H1 (cell line): ENCODE measurements around the gene PRSS23.

Experiments used
- ATF2 ChIP-seq: IDR thresholded peaks from 2 replicates; pipeline ENCODE4 v1.6.1; 2012; ENCODE audit warnings: low read length, inconsistent platforms
- BACH1 ChIP-seq: IDR thresholded peaks from 2 replicates; pipeline ENCODE4 v1.6.1; 2012; ENCODE audit warnings: low read length, improper control_type of control experiment
- CHD2 ChIP-seq: IDR thresholded peaks from 2 replicates; pipeline ENCODE4 v1.6.1; 2012; ENCODE audit warnings: low read length, improper control_type of control experiment
- CTBP2 ChIP-seq: IDR thresholded peaks from 2 replicates; pipeline ENCODE4 v1.7.0; 2011; ENCODE audit warnings: borderline replicate concordance, mild to moderate bottlenecking, moderate library complexity, mixed read lengths, low read length; ENCODE audit not compliant: insufficient read depth, insufficient read length
- CTCF ChIP-seq, 3 experiments: IDR thresholded peaks; 1 replicate in 2 of 3; 2 replicates in 1 of 3; pipeline versions ENCODE4 v1.5.1 to v1.6.1; 2011; ENCODE audit warnings: low read length in 3 of 3, mild to moderate bottlenecking in 3 of 3, inconsistent platforms in 2 of 3, low read depth in 1 of 3, moderate library complexity in 1 of 3; ENCODE audit not compliant: insufficient read depth in 1 of 3; ENCODE audit errors: control extremely low read depth in 1 of 3
- HDAC2 ChIP-seq, 2 experiments: fragments of 300-600 bp in 1 of 2; sonication (generic) in 1 of 2; IDR thresholded peaks; 2 replicates each; pipeline ENCODE4 v1.6.1; 2011 to 2012; ENCODE audit warnings: low read depth in 2 of 2, low read length in 2 of 2, mild to moderate bottlenecking in 2 of 2, moderate library complexity in 2 of 2, borderline replicate concordance in 1 of 2, inconsistent platforms in 1 of 2
- JUND ChIP-seq: IDR thresholded peaks from 2 replicates; pipeline ENCODE4 v1.6.1; 2011; ENCODE audit warnings: mild to moderate bottlenecking, improper control_type of control experiment, low read length
- KDM1A ChIP-seq: fragments of 200-600, 300-600 bp; sonication (generic); IDR thresholded peaks from 2 replicates; pipeline ENCODE4 v1.7.1; 2016; ENCODE audit warnings: mild to moderate bottlenecking, low read length, borderline replicate concordance
- RFX5 ChIP-seq: IDR thresholded peaks from 2 replicates; pipeline ENCODE4 v1.6.1; 2011; ENCODE audit warnings: low read depth, low read length, improper control_type of control experiment, borderline replicate concordance
- RXRA ChIP-seq: IDR thresholded peaks from 2 replicates; pipeline ENCODE4 v1.6.1; 2011; ENCODE audit warnings: low read depth, mild to moderate bottlenecking, low read length, moderate library complexity; ENCODE audit not compliant: insufficient read depth
- SIX5 ChIP-seq: IDR thresholded peaks from 2 replicates; pipeline ENCODE4 v1.6.1; 2011; ENCODE audit warnings: mild to moderate bottlenecking, low read depth, low read length
- SUZ12 ChIP-seq: fragments of 200-600 bp; sonication (generic); IDR thresholded peaks from 2 replicates; pipeline ENCODE4 v1.6.1; 2012; ENCODE audit warnings: mild to moderate bottlenecking, inconsistent platforms, low read length, moderate library complexity, mixed read lengths
- TAF7 ChIP-seq: optimal IDR thresholded peaks from 2 replicates; pipeline ENCODE3; 2011; ENCODE audit warnings: low read depth, mild to moderate bottlenecking, inconsistent platforms, low read length, moderate library complexity, borderline replicate concordance

GRCh38 chr11:86758171-86758570 lies 42.2 kb upstream of the PRSS23 start:
- TF ChIP-seq CTCF (IDR thresholded peaks at IDR 0.05; ENCODE audit: control extremely low read depth in 1 of 3, insufficient read depth in 1 of 3, low read depth in 1 of 3, low read length in 3 of 3) (no peak), TAF7 (no peak), SIX5 (no peak), CTBP2 (no peak), RXRA (no peak), SUZ12 (no peak), BACH1 (no peak), CHD2 (no peak), KDM1A (no peak), RFX5 (no peak), JUND (no peak), HDAC2 (IDR thresholded peaks at IDR 0.05; ENCODE audit: borderline replicate concordance in 1 of 2, low read depth in 2 of 2, low read length in 2 of 2) (no peak), ATF2 (no peak)
